ENCODE results near the gene PAM. TPM values are rescaled to one million over a fixed set of nuclear protein-coding genes. Genes with fewer than 3 reads are reported as not detected.
A peak's percentile ranks its signal among the peaks of the same experiment; 100 is the strongest.

The PAM gene
- total RNA-seq, 1 experiment from 2014 or later, result 257 TPM

DNA sequence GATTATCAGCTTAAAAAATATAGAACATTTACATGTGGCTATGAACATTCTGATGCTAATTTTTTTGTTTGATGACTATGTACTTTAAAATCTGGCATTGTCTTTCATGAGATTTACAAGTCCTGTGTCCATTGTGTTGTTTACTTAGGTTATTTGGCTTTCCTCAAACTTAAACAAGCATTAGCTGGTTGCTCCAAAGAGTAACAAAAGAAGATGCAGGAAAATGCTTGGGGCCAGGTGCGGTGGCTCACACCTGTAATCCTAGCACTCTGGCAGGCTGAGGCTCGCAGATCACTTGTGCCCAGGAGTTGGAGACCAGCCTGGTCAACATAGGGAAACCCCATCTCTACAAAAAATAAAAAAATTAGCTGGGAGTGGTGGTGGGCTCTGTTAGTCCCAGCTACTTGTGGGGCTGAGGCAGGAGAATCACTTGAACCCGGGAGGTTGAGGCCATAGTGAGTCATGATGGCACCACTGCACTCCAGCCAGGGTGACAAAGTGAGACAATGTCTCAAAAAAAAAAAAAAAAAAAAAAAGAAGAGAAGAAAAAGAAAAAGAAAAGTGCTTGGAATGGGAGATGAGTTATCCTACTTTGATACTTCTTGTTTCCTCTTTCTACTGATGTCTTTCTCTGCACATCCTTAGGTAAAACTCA is 39.7 kb downstream of the PAM start:
- H3K79me2 ChIP-seq (ENCODE audit: insufficient read depth, low read length), result peaks cover 81% of the 10 kb centered on the region
- ChIA-PET CTCF (interaction anchor here (1.5 kb wide), 1 partner anchor 14 kb away, joined by 3 read pairs; no protein-coding TSS in a partner anchor), POLR2A (no interaction called here), RAD21 (ENCODE audit: low non-redundant PET in 1 of 2, low total read pairs in 2 of 2, uncharacterized antibody in 2 of 2, unreplicated experiment in 2 of 2) (no interaction called here)
- DNase-seq (ENCODE audit: low read depth, low spot score) (no peak), ATAC-seq (no peak)
- H3K9me2 ChIP-seq (ENCODE audit: insufficient read depth), result no peaks in the 10 kb centered on the region
- H3K9me3 ChIP-seq (ENCODE audit: control insufficient read depth in 1 of 2, insufficient read depth in 1 of 2, low read depth in 1 of 2, low read length in 2 of 2), result no peaks in the 10 kb centered on the region
- peaks cover 26 to 59% of the 10 kb centered on the region in 2 experiments for H3K4me1 ChIP-seq (ENCODE audit: control insufficient read depth in 1 of 2, insufficient read depth in 2 of 2, low read length in 2 of 2)
- no TSS peak for BruUV-seq (replicated peaks)
- H3K9ac ChIP-seq (ENCODE audit: low read length), result no peak overlapping the region
- no peaks in the 10 kb centered on the region for H3K36me3 ChIP-seq (ENCODE audit: control insufficient read depth in 1 of 2, insufficient read depth in 2 of 2, low read length in 2 of 2)
- 0 out of 2 replicates have a peak, but pooled peaks cover 4% of the 10 kb centered on the region for H4K20me1 ChIP-seq (ENCODE audit: insufficient read depth)
- H2AFZ ChIP-seq (ENCODE audit: low read depth, low read length, poor library complexity, severe bottlenecking), result no peak overlapping the region
- H3K4me3 ChIP-seq (replicated peaks in 1 of 2; ENCODE audit: low read depth in 1 of 2, low read length in 2 of 2), result no peak overlapping the region
- H3K27me3 ChIP-seq (ENCODE audit: insufficient read depth, low read length), result no peaks in the 10 kb centered on the region
- 0 out of 2 replicates have a peak overlapping the region, but pooled peaks have one; percentile 6 for H3K4me2 ChIP-seq (ENCODE audit: low read length)
- intact Hi-C loops (cut with micrococcal nuclease), result loop anchor here (10.0 kb wide), 1 partner anchor 210 kb away; no protein-coding TSS in a partner anchor
- TF ChIP-seq ELF1 (IDR thresholded peaks at IDR 0.05; ENCODE audit: borderline replicate concordance, low read depth) (no peak), ZNF274 (IDR thresholded peaks at IDR 0.05; ENCODE audit: low read depth, low read length) (no peak), SP1 (IDR thresholded peaks at IDR 0.05; ENCODE audit: low read depth) (no peak), EZH2phosphoT487 (IDR thresholded peaks at IDR 0.05; ENCODE audit: borderline replicate concordance) (no peak), ZFX (IDR thresholded peaks at IDR 0.05) (no peak), SRF (IDR thresholded peaks at IDR 0.05; ENCODE audit: low read depth) (no peak), SIN3A (IDR thresholded peaks at IDR 0.05; ENCODE audit: low read depth) (no peak), JUND (IDR thresholded peaks at IDR 0.05) (no peak), TCF7L2 (IDR thresholded peaks at IDR 0.05; ENCODE audit: borderline replicate concordance, extremely low read depth, insufficient read depth, insufficient read length) (no peak), POLR2A (IDR thresholded peaks at IDR 0.05; ENCODE audit: borderline replicate concordance, extremely low read depth, insufficient read depth, insufficient read length) (no peak)
- TF ChIP-seq, protein P1, sequence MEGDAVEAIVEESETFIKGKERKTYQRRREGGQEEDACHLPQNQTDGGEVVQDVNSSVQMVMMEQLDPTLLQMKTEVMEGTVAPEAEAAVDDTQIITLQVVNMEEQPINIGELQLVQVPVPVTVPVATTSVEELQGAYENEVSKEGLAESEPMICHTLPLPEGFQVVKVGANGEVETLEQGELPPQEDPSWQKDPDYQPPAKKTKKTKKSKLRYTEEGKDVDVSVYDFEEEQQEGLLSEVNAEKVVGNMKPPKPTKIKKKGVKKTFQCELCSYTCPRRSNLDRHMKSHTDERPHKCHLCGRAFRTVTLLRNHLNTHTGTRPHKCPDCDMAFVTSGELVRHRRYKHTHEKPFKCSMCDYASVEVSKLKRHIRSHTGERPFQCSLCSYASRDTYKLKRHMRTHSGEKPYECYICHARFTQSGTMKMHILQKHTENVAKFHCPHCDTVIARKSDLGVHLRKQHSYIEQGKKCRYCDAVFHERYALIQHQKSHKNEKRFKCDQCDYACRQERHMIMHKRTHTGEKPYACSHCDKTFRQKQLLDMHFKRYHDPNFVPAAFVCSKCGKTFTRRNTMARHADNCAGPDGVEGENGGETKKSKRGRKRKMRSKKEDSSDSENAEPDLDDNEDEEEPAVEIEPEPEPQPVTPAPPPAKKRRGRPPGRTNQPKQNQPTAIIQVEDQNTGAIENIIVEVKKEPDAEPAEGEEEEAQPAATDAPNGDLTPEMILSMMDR (IDR thresholded peaks at IDR 0.05 in 2 of 3, conservative IDR thresholded peaks at IDR 0.05 in 1 of 3; ENCODE audit: borderline replicate concordance in 1 of 3, insufficient read depth in 1 of 3, low read depth in 2 of 3, low read length in 2 of 3), result no peak
- TF ChIP-seq, protein P2, sequence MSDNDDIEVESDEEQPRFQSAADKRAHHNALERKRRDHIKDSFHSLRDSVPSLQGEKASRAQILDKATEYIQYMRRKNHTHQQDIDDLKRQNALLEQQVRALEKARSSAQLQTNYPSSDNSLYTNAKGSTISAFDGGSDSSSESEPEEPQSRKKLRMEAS (IDR thresholded peaks at IDR 0.05), result no peak
- TF ChIP-seq, protein P3, sequence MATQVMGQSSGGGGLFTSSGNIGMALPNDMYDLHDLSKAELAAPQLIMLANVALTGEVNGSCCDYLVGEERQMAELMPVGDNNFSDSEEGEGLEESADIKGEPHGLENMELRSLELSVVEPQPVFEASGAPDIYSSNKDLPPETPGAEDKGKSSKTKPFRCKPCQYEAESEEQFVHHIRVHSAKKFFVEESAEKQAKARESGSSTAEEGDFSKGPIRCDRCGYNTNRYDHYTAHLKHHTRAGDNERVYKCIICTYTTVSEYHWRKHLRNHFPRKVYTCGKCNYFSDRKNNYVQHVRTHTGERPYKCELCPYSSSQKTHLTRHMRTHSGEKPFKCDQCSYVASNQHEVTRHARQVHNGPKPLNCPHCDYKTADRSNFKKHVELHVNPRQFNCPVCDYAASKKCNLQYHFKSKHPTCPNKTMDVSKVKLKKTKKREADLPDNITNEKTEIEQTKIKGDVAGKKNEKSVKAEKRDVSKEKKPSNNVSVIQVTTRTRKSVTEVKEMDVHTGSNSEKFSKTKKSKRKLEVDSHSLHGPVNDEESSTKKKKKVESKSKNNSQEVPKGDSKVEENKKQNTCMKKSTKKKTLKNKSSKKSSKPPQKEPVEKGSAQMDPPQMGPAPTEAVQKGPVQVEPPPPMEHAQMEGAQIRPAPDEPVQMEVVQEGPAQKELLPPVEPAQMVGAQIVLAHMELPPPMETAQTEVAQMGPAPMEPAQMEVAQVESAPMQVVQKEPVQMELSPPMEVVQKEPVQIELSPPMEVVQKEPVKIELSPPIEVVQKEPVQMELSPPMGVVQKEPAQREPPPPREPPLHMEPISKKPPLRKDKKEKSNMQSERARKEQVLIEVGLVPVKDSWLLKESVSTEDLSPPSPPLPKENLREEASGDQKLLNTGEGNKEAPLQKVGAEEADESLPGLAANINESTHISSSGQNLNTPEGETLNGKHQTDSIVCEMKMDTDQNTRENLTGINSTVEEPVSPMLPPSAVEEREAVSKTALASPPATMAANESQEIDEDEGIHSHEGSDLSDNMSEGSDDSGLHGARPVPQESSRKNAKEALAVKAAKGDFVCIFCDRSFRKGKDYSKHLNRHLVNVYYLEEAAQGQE (IDR thresholded peaks at IDR 0.05; ENCODE audit: low read depth), result no peak
- H3K27ac ChIP-seq (ENCODE audit: low read depth, low read length), result peak overlapping the region; percentile 45
